ENCODE measurements around the gene GNG8. TPM values are rescaled to one million over a fixed set of nuclear protein-coding genes. Genes with fewer than 3 reads are reported as not detected.

The GNG8 gene
- total RNA-seq, 2 donors from 2014 or later = not detected

- DNase-seq (ENCODE audit: low spot score) = no peak
- intact Hi-C loops (cut with DNase I) = no loop called here
These were observed 48.1 kb downstream of the GNG8 start for GRCh38 chr19:46587861-46588260.

- no peak for DNase-seq (ENCODE audit: low spot score)
- intact Hi-C loops (cut with DNase I) = no loop called here
These were observed 49.7 kb downstream of the GNG8 start for GRCh38 chr19:46586294-46586693.

GRCh38 chr19:46585539-46585938 is 50.5 kb downstream of the GNG8 start:
- DNase-seq (ENCODE audit: low spot score) = no peak
- intact Hi-C loops (cut with DNase I) = no loop called here

Other genes starting within 250 kb of the GNG8 start
- gene CCDC8, start 222.6 kb downstream of the GNG8 start, total RNA-seq = 10 to 100 TPM; 11.7 to 17.7 TPM
- 1 to 10 TPM in 1 of 2 donors, under 1 TPM in 1; 0.37 to 1.2 TPM for gene PNMA8C, start 207.3 kb downstream of the GNG8 start, total RNA-seq
- 1 to 10 TPM; 4.6 to 7.8 TPM for gene PNMA8A, start 164.6 kb downstream of the GNG8 start, total RNA-seq
- gene PNMA8B, start 140.3 kb downstream of the GNG8 start, total RNA-seq = 1 to 10 TPM; 1.8 to 3.8 TPM
- gene CALM3, start 34.9 kb downstream of the GNG8 start, total RNA-seq = 100 to 1,000 TPM; 182 to 244 TPM
- gene PTGIR, start 11.1 kb downstream of the GNG8 start, total RNA-seq = 10 to 100 TPM; 17.3 to 29.8 TPM
- gene DACT3, start 25.0 kb upstream of the GNG8 start, total RNA-seq = 100 to 1,000 TPM in 1 of 2 donors, 10 to 100 TPM in 1; 72.0 to 122 TPM
- gene PRKD2, start 80.9 kb upstream of the GNG8 start, total RNA-seq = 10 to 100 TPM; 25.5 to 25.6 TPM
- gene FKRP, start 109.9 kb upstream of the GNG8 start, total RNA-seq = 10 to 100 TPM; 15.2 to 18.6 TPM
- 10 to 100 TPM; 58.6 to 71.8 TPM for gene STRN4, start 110.2 kb upstream of the GNG8 start, total RNA-seq
- gene SLC1A5, start 152.4 kb upstream of the GNG8 start, total RNA-seq = 10 to 100 TPM; 56.6 to 95.5 TPM
- 100 to 1,000 TPM in 1 of 2 donors, 10 to 100 TPM in 1; 98.0 to 139 TPM for gene AP2S1, start 214.6 kb upstream of the GNG8 start, total RNA-seq
- 10 to 100 TPM; 49.8 to 57.4 TPM for gene ARHGAP35, start 224.8 kb upstream of the GNG8 start, total RNA-seq